GM11168 (cell line): Measurements from ENCODE around the gene GRB10.

Source experiments
- in situ Hi-C: fragments of 300-500 bp; cut with MboI; formaldehyde crosslinking; loops from one replicate; pipeline ENCODE4 v1.12.0; 2022; ENCODE audit warnings: low sequenced_read_pairs; ENCODE audit not compliant: unreplicated experiment

The GRB10 gene

DNA sequence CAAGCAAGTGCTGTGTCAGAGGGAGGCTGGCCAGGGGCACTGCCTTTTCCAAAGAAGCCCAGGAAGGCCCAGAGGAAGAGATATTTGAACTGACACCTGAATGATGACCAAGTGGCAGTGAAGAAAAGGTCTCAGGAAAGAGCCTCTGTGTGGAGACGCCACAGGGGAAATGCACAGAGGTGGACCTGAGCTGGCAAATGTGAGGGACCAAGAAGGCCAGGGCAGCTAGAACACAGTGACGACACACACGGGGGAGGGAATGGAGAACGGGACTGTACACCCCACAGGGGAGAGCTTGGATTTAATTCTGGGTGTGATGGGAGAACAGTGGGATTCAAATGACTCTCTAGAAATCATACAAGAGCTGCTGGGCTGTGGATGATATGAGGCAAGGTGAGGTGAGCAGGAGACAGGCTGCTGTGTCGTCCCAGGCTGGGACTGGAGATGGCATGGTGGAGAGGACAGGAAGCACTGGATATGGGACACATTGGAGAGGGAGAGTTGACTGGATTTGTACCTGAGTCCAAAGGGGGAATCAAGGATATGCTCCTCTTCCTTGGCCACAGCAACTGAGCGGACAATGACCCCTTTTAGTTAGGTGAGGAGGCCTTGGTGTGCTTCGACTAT lies 133.3 kb downstream of the GRB10 start:
- in situ Hi-C loops = no loop called here

DNA sequence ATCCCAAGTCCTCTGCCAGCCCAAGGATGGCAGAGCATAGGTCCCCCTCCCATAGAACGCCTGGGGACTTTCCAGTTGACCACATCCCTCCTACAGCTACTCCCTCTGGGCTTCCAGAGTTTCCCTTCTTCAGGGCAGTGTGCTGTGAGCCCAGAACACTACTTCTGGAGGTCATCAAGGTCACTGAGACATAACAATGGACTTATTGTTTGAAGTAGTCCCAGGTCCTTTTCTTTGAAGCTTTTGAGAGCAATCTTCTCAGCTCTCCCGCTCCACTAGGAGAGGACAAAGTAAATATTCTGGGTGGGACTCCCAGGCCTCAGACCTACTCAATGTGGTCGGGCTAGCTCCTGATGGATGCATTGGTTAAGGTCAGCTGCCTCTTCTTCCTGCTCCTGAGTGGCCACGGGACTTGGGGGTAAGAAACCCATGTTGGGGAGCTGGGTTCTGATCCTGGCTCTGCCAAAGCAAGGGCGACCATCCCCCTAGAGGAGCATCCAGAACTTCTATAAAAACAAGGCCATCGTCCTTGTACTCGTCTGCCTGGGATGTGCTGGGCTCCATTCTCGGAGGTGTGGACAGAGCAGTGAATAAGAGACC lies 134.0 kb downstream of the GRB10 start:
- in situ Hi-C loops = no loop called here

DNA sequence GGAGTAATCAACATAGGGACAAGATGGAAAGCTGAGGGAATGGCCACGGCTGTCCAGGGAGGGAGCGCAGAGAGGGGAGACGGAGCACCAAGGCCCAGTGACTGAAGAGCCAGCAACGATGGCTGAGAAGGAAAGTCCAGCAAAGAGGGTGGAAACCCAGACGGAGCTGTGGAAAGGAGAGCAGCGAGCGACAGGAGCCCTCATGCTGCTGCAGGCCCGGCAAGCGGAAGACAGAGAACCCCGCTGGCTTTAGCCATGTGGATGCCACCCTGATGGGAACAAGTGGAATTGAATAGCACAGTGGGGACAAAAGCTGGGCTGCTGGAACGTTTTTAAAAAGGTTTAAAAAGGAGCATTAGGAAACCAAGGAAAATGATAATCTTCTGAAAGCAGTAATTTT lies 134.6 kb downstream of the GRB10 start:
- in situ Hi-C loops = no loop called here

DNA sequence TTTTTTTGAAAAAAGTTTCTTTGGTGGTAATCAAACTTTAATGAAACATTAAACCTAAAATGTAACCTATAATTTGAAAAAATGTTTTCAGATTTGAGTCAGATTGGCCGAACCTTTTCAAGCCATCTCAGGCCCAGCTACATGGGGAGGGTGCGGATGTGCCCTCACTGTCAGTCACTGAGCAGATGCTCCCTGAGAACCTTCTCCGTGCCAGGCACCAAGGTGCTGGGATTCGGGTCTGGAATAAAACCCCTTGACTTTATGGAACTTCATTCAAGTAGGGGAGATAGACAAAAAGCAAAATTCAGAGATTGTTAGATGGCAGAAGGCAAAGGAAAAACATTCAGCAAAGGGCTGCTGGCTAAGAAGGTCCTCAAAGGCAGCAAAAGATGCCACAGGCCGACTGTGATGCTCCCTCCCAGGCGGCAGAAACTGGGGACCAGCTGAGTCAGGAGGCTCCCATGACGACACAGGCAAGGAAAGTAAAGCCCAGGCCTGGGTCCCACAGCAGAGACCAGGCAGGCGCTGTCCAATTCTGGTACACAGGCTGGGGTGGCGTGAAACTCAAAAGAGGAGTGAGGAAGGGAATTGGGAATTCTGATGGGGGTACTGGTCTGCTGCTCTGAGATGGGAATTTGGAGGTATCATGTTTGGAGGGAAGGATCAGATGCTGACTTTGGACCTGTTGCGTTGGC lies 135.3 kb downstream of the GRB10 start:
- in situ Hi-C loops = no loop called here

DNA sequence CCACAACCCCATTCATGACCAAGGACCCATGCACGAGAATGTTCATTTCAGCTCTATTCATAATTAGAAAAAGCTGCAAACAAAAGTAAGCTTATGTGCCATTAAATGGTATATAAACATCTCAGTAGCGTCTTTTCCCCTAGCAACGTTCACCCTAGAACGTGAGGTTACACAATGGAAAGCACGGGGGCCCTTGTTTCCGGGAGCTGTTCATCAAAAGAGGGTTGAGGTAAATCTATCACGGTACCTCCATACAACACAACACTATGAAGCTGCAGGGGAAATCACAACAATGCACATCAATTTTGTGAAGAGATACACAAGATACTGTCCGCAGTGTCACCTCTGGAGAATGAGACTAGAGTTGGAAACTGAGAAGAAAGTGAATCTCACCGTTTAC lies 136.6 kb downstream of the GRB10 start:
- in situ Hi-C loops = no loop called here

DNA sequence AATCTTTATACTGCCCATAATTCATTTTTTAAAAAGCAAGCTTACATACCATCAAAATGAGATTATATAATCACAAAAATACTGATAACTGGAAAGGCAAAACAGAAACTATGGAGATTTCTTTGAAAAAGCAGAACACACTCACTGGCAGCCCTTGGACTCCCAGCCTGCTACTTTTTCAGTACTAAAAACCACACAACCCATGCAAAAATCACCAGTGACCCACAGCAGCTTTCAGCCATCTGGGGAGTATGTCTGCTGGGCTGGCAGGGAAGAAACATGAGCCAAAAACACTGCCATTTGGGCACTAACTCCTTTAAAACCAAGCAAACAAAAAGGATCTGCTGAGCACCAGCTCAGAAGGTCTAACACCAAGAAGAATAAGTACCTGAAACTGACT lies 137.5 kb downstream of the GRB10 start:
- in situ Hi-C loops = no loop called here

DNA sequence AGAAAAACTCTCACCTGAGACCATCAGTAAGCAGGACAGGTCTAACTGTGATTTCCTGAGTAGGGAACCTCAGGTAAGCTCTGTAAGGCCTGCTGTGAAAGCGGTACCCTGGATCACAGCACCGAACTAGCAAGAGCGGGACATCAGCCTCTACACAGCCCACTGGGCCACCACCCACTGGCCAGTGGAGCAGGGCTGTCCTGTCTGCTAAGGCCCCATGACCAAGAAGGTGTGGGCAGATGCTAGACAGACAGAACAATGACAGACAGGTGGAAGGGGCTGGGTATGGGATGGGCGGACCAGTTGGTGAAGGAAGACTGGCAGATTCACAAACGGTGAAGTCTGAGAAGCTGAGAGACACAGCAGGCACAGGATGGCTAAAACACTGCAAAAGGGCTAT lies 138.1 kb downstream of the GRB10 start:
- in situ Hi-C loops = no loop called here

DNA sequence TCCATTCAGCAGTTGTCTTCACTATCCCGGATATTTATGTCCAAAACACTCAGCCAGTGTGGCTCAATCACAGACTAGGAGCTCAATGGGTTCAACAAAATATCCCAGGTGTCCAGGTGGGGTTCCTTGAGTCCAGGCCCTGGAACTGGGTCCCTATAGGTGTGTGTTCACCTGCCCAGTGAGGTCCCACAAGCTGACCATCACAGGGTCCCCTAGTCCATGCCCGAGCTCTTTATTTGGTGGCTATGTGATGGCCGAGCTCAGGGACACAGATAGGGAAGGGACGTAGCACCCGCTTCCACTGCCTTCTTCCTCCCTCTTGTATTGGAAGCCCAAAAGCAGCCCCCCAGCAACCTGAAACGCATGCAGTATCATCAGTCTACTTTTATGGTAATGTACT lies 138.6 kb downstream of the GRB10 start:
- in situ Hi-C loops = no loop called here

DNA sequence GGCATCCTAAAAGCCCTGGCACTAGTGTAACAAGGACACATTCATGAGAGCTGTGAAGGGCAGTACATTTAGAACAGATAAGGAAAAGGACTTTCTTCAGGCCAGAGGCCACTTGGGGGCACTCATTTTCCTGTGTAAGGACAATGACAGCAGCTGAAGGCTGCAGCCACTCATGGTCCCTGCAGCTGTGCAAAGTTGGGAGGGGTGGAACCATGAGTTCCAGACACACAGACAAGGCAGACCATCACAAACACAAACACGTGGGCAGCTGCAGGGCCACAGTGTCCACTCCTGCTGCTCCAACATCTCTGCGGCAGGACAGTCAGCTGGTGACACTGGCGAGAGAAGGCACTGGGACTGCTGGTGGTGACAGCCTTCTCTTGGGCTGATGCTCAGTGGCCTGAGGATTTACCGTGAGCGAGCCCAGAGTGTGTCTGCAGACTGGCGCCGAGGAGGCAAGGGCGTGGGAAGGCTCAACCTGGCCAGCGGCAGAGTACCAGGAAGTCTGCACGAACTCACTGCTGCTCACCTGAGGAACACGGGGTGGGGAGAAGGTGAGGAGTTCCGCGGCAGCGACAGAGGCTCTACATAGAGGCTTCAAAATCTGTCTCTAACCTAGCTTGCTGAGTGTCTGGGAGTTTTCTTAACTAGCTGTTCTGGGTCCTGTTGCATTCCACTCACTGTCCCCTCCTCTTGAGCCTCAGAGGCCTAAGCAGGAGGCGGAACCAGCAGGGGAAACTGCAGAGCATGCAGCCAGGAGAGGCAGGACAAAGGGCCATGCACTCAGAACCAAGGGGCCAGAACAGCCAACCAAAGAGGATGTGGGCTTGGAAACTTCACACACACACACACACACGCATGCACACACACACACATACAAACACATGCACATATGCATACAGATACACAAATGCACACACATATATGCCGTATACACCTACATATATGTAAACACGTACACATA lies 141.0 kb downstream of the GRB10 start:
- in situ Hi-C loops = no loop called here

DNA sequence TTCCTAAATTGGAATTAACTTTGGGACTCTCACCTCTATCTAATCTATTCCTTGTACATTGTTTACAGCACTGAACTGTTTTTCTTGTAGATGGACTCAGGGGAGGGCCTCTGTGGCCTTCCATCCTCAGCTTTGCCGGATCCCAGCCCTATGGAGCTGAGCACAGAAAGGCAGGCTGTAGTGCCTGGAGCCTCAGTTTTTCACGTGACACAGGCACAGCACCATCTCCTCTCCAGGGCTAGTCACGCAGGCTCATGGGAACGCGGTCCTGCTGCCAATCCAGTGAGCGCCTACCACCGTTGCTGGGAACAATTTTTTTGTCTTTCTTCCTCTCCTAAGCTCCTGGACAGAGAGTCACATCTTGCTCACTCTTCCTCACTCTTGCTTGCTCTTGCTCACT lies 141.9 kb downstream of the GRB10 start:
- in situ Hi-C loops = no loop called here

DNA sequence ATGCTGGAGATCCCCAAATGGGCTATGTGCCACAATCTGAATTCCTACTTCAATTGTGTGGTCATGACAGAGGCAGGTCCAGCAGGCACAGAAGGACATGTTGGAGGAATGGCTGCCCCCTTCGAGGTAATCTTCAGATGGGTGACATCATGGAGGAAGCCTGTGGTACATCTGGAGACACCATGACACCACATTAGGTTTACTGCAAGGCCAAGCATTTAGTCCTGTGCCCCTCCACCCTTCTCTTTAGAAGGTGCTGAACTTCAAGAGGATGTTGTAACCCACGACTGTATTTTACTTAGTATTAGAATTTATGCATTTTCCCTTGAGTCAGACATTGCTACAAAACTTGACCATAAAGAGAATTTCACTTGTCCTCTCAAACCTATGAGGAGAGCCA lies 142.4 kb downstream of the GRB10 start:
- in situ Hi-C loops = no loop called here

DNA sequence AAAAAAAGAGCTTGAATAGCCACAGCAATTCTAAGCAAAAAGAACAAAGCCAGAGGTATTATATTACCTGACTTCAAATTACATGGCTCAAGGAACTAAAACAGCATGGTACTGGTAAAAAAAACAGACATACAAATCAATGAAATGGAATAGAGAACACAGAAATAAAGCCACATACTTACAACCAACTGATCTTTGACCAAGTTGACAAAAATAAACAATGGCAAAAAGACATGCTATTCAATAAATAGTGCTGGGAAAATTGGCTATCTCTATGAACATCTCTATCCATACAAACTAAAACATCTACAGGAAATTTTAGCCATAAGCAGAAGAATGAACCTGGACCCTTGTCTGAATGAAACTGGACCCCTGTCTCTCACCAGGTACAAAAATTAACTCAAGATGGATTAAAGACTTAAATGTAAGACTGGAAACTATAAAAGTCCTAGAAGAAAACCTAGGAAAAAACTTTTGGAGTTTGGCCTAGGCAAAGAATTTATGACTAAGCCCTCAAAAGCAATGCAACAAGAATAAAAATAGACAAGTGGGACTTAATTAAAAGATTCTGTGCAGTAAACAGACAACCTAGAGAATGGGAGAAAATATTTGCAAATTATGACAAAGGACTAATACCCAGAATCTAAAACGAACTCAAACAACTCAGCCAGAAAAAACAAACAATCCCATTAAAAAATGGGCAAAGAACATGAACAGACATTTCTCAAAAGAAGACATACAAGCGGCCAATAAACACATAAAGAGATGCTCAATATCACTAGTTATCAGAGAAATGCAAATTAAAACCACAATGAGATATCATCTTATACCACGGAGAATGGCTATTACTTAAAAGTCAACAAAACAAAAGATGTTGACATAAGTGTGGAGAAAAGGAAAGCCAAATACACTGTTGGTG lies 144.7 kb downstream of the GRB10 start:
- in situ Hi-C loops = no loop called here

DNA sequence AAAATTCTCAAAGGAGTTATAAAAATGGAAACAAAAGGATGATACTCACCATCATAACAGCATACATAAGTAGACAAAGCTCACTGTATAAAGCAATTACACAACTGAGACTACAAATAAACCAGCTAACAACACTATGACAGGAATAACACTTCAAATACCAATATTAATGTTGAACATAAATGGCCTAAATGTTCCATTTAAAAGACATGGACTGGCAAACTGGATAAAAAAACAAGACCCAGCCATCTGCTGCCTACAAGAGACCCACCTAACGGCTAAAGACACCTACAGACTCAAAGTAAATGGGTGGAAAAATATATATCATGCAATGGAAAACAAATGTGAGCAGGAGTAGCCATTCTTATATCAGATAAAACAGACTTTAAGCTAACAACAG lies 148.3 kb downstream of the GRB10 start:
- in situ Hi-C loops = no loop called here

DNA sequence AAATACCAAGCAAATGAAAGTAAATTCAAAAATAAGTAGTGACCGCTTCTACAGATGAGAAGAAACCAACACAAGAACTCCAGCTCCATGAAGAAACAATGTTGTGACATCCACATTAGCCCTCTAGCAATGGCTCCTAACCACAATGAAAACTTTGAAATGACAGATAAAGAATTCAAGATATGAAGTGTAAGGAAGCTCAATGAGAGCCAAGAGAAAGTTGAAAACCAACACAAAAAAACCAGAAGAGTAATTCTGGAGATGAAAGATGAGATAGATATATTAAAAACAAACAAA lies 149.3 kb downstream of the GRB10 start:
- in situ Hi-C loops = no loop called here

DNA sequence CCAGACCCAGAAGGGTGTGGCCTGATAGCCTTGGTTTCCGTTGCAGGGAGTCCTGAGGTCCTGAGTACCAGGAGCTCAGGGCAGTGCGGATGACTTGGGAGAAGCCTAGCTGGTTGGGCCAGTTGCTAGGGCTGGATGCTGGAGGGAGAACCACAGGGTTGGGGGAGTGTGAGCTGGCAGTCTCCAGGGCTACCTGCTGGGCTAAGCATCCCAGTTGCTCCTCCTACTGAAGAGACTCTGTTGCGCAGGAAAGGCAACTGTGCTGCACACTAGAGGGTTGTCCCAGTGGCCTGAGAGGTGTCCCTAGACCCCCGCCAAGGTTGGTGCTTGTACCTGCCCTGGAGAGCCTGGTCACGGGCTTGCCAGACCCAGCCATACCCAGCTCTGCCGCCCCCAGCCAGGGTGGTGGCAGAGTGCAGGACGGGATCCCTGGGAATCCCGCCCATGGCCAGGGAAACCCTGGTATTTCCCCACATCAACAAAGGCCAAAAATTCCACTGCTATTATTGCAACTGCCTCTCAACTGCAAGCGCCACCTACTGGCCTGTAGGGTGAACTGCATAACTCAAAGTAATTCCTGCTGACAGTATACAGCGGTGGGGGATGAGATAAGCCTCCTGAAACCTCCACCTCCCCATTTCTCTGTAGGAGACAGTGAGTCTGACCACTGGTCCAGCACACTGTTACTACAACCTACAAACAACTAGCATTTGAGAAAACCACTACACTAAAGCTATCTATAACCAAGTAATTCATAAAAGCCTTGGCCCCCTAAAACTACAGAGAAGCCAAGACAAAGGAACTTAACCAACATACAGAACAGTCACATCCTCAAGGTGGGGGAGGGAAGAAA lies 149.9 kb downstream of the GRB10 start:
- in situ Hi-C loops = no loop called here

DNA sequence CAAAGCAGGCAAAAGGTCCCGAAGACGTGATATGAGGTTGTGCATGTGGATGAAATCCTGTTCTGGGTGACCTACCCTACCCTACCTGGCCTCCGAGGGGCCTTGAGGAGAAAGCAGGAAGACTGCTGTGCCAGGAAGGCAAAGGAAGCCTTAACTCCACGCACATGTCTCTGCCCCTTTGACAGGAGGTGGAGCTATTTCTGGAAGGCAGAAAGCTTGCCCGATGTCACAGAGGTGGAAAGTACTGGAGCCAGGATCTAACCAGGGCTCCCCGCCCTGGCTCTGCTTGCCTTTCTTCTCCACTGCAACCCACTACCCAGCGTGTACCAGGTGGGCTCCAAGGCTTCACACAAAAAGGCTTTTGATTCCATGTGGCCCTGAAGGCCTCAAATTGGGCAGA lies 151.1 kb downstream of the GRB10 start:
- in situ Hi-C loops = no loop called here

DNA sequence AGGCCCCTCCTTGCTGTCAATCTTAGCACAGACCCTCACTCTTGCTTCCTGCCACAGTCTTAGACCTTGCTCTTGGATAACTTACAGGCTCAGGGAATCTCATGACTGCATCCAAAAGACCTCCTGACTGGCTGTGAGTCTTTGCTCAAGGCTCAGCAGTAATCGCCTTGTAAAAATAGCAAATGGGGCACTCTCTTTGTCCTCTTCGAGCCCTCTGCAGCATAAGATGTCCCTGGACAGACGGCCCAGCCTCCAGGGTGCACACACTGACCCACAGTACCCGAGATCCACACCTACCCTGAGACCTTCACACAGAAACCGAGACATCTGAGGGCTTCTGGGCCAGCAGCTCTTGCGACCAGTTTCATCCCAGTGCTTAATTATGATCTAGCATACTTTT lies 151.6 kb downstream of the GRB10 start:
- in situ Hi-C loops = no loop called here

DNA sequence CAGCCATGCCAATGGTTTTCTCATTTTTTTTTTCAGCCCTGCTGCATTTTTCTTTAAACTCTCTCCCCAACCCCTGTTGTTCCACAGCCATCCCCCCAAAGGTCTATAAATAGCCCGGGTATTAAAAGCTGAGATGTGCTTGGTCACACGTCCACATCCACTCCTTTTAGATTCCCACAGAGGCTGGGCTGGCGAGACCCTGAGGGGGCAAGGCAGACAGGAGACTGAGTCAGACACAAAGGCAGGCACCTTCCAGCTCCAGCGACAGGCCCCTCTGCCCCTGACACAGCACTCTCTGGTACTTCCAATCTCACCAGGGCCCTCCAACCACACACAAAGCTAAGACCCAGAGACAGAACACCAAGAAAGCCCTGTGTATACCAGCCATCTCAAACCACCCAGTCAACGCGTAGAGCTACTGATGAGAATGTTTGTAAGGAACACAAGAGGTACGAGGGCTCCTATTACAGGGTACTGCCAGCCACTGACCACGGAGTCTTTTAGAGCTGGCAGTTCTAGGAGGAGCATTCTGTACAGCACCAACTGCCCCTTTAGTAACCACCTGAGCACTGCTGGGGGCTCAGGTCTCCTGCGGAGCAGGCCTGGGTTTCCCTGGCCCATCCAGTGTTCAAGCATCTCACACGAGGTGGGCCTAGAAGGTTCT lies 153.3 kb downstream of the GRB10 start:
- in situ Hi-C loops = no loop called here
